RPMI7951 (cell line): ENCODE data around the gene WDR35. TPM values are rescaled to one million over a fixed set of nuclear protein-coding genes. Genes with fewer than 3 reads are reported as not detected.
"Not testable (repeated sequence)": the region's sequence is repeated elsewhere in the genome, so short reads cannot be mapped to it uniquely, and the experiment has no call there.

Experiments used
- DNase-seq: peaks from one replicate; pipeline ENCODE4 v3.0.0-alpha.2; 2012; ENCODE audit warnings: low read depth
- total RNA-seq: library from RNA; depleted of rRNA; stranded (reverse); fragments of >200 nt; shearing (Covaris generic); gene quantifications from 2 replicates; pipeline ENCODE4 v1.2.3, GENCODE V29; 2014

Gene WDR35
- total RNA-seq, 1 experiment from 2014 or later, result 12.9 TPM

- no peak for DNase-seq
Measured at GRCh38 chr2:19942199-19942598, 47.7 kb downstream of the WDR35 start.

- no peak for DNase-seq
Measured at GRCh38 chr2:19937004-19937403, 52.9 kb downstream of the WDR35 start.

- DNase-seq, result no peak
Measured at GRCh38 chr2:19936203-19936602, 53.7 kb downstream of the WDR35 start.

GRCh38 chr2:19933351-19933981 is 56.4 kb downstream of the WDR35 start:
- peak; percentile 35 for DNase-seq

- no peak for DNase-seq
Measured at GRCh38 chr2:19932928-19933327, 57.0 kb downstream of the WDR35 start.

- DNase-seq, result no peak
Measured at GRCh38 chr2:19929226-19929625, 60.7 kb downstream of the WDR35 start.

GRCh38 chr2:19927816-19928215 is 62.1 kb downstream of the WDR35 start:
- not testable (repeated sequence) for DNase-seq

- not testable (repeated sequence) for DNase-seq
Measured at GRCh38 chr2:19924526-19924925, 65.4 kb downstream of the WDR35 start.

- DNase-seq, result not testable (repeated sequence)
Measured at GRCh38 chr2:19922188-19922587, 67.7 kb downstream of the WDR35 start.

GRCh38 chr2:19916385-19916950 is 73.4 kb downstream of the WDR35 start:
- no peak for DNase-seq

GRCh38 chr2:19914266-19914975 is 75.5 kb downstream of the WDR35 start:
- no peak for DNase-seq

- peak; percentile 99 for DNase-seq
Measured at GRCh38 chr2:19911808-19912509, 77.9 kb downstream of the WDR35 start.

GRCh38 chr2:19902216-19902740 is 87.6 kb downstream of the WDR35 start:
- peak; percentile 11 for DNase-seq

GRCh38 chr2:19901442-19902215 is 88.3 kb downstream of the WDR35 start, which contains the start of gene TTC32:
Gene TTC32 (minus strand): TSS chr2:19901983. CDS start chr2:19901854, 129 bp downstream.
- peak; percentile 94 for DNase-seq

GRCh38 chr2:19900931-19901441 is 88.9 kb downstream of the WDR35 start:
- peak; percentile 11 for DNase-seq

GRCh38 chr2:19899985-19900930 is 89.6 kb downstream of the WDR35 start:
- DNase-seq, result no peak

- DNase-seq, result no peak
Measured at GRCh38 chr2:19898592-19899329, 91.1 kb downstream of the WDR35 start.

GRCh38 chr2:19897623-19898245 is 92.2 kb downstream of the WDR35 start:
- DNase-seq, result no peak

GRCh38 chr2:19895535-19895934 is 94.4 kb downstream of the WDR35 start:
- DNase-seq, result no peak
